Measurements from ENCODE around the gene LRRC23.

- TF ChIP-seq CTCF (IDR thresholded peaks at IDR 0.05 in 2 of 3, conservative IDR thresholded peaks at IDR 0.05 in 1 of 3; ENCODE audit: borderline replicate concordance in 1 of 3, insufficient read depth in 1 of 3, low read depth in 2 of 3, low read length in 2 of 3) = no peak
- TF ChIP-seq POLR2AphosphoS5 (IDR thresholded peaks at IDR 0.05; ENCODE audit: low read depth, low read length) = no peak
- no peak for TF ChIP-seq EZH2 (IDR thresholded peaks at IDR 0.05)
- no peak for TF ChIP-seq EGR1 (IDR thresholded peaks at IDR 0.05; ENCODE audit: low read depth)
- no peak for TF ChIP-seq POLR2A (IDR thresholded peaks at IDR 0.05; ENCODE audit: borderline replicate concordance, extremely low read depth, insufficient read depth, insufficient read length)
- no peak for TF ChIP-seq ZNF274 (IDR thresholded peaks at IDR 0.05; ENCODE audit: low read depth, low read length)
- TF ChIP-seq MAX (IDR thresholded peaks at IDR 0.05) = no peak
- no peak for TF ChIP-seq REST (IDR thresholded peaks at IDR 0.05; ENCODE audit: low read depth)
- no peak for TF ChIP-seq TCF7L2 (IDR thresholded peaks at IDR 0.05; ENCODE audit: borderline replicate concordance, extremely low read depth, insufficient read depth, insufficient read length)
Measured at GRCh38 chr12:6883252-6883651, 21.4 kb upstream of the LRRC23 start.

Measured in HCT116 (cell line).